Measurements from ENCODE around the gene MIPOL1. TPM values are rescaled to one million over a fixed set of nuclear protein-coding genes. Genes with fewer than 3 reads are reported as not detected.

The MIPOL1 gene
- total and polyA plus RNA-seq, 9 of the 15 experiments (the other 6 are each of a cell fraction or from before 2014, with no cell fraction given): 6.7 to 21.9 (median 12.4) TPM

DNA sequence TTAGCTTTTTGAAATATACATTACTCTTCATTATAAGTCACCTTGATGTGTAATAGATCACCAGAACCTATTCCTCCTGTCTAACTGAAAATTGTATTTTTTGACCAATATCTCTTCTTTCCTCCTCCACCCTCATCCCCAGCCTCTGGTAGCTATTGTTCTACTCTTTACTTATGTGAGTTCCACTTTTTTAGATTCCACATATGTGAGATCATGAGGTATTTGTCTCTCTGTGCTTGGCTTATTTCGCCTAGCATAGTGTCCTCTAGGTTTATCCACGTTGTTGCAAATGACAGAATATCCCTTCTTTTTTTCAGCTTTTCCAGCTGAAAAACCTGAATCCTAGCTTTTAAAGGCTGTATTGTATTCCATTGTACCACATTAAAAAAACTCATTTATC, 82.1 kb downstream of the MIPOL1 start:
- H3K79me2 ChIP-seq (ENCODE audit: control insufficient read depth, insufficient read depth, low read length): no peaks in the 10 kb centered on the region
- H3K9me1 ChIP-seq (ENCODE audit: control insufficient read depth, insufficient read depth, low read length): no peaks in the 10 kb centered on the region
- TF ChIP-seq BCL6 (CRISPR knock-in tag; IDR thresholded peaks at IDR 0.05) (no peak), MEIS2 (IDR thresholded peaks at IDR 0.05; ENCODE audit: partially characterized antibody) (no peak), U2AF2 (optimal IDR thresholded peaks at IDR 0.05; ENCODE audit: low read depth, low read length) (no peak), CXXC5 (CRISPR knock-in tag; IDR thresholded peaks at IDR 0.05) (no peak)
- DNase-seq (ENCODE audit: extremely low read depth in 1 of 4, low spot score in 3 of 4) (no peak), FAIRE-seq (no peak), ATAC-seq (no peak)
- intact Hi-C loops (cut with micrococcal nuclease) (no loop called here), in situ Hi-C loops (cut with MboI) (no loop called here)
- WGBS (ENCODE audit: insufficient coverage, low coverage, missing lambda C conversion rate): 72% methylated on average over 2 of the region's 2 CpGs
- no peaks in the 10 kb centered on the region for H3K9me3 ChIP-seq (replicated peaks; ENCODE audit: control insufficient read depth, insufficient read depth, low read depth, low read length)
- ChIA-PET POLR2A (no interaction called here), CTCF (ENCODE audit: low intra/inter-chr PET ratio) (no interaction called here)
- H3K4me2 ChIP-seq (ENCODE audit: insufficient read depth, low read length): no peak overlapping the region
- no peaks in the 10 kb centered on the region for H4K20me1 ChIP-seq (replicated peaks; ENCODE audit: control insufficient read depth, insufficient read depth, low read length)
- H3K4me1 ChIP-seq (replicated peaks in 1 of 2; ENCODE audit: control insufficient read depth in 2 of 2, insufficient read depth in 2 of 2, low read length in 2 of 2): no peaks in the 10 kb centered on the region
- H3K4me3 ChIP-seq: no peak overlapping the region
- no peak overlapping the region for H2AFZ ChIP-seq (ENCODE audit: low read depth, low read length)
- H3K9ac ChIP-seq (ENCODE audit: insufficient read depth in 1 of 2, low read depth in 2 of 2, low read length in 2 of 2): no peak overlapping the region
- no peaks in the 10 kb centered on the region for H3K36me3 ChIP-seq (ENCODE audit: control insufficient read depth, insufficient read depth, low read length)
- no peak overlapping the region for H3K27ac ChIP-seq (ENCODE audit: extremely low read depth, low read depth, low read length)
- no TSS peak for BruUV-seq (replicated peaks)
- H3K27me3 ChIP-seq (ENCODE audit: control insufficient read depth in 2 of 2, insufficient read depth in 2 of 2, low read length in 2 of 2): no peaks in the 10 kb centered on the region

DNA sequence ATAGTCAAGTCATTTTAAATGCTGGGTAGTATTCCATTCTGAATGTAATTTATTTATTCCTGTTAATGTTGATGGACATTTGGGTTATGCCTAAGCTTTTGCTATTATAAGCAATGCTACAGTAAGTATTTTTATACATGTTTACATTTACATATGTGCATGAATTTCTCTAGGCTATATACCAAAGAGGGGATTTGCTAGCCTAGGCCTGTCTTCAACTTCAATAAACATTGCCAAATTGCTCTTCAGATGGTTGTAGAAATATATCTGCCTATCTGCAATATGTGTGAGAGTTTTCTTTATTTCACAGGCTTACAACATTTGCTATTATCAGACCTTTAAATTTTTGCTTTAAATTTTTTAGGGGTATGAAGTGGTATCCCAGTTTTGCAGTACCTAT, 87.0 kb downstream of the MIPOL1 start:
- Histone ChIP-seq H3K27ac (ENCODE audit: extremely low read depth, low read depth, low read length) (no peak overlapping the region), H3K4me2 (ENCODE audit: insufficient read depth, low read length) (no peak overlapping the region), H3K36me3 (ENCODE audit: control insufficient read depth, insufficient read depth, low read length) (no peaks in the 10 kb centered on the region), H3K9ac (ENCODE audit: insufficient read depth in 1 of 2, low read depth in 2 of 2, low read length in 2 of 2) (no peak overlapping the region), H3K4me1 (replicated peaks in 1 of 2; ENCODE audit: control insufficient read depth in 2 of 2, insufficient read depth in 2 of 2, low read length in 2 of 2) (no peaks in the 10 kb centered on the region), H3K9me3 (replicated peaks; ENCODE audit: control insufficient read depth, insufficient read depth, low read depth, low read length) (no peaks in the 10 kb centered on the region), H3K27me3 (ENCODE audit: control insufficient read depth in 2 of 2, insufficient read depth in 2 of 2, low read length in 2 of 2) (no peaks in the 10 kb centered on the region), H4K20me1 (replicated peaks; ENCODE audit: control insufficient read depth, insufficient read depth, low read length) (no peaks in the 10 kb centered on the region), H3K4me3 (no peak overlapping the region), H3K9me1 (ENCODE audit: control insufficient read depth, insufficient read depth, low read length) (no peaks in the 10 kb centered on the region), H2AFZ (ENCODE audit: low read depth, low read length) (no peak overlapping the region), H3K79me2 (ENCODE audit: control insufficient read depth, insufficient read depth, low read length) (no peaks in the 10 kb centered on the region)
- BruUV-seq (replicated peaks): no TSS peak
- ATAC-seq (no peak), FAIRE-seq (no peak), DNase-seq (ENCODE audit: extremely low read depth in 1 of 4, low spot score in 3 of 4) (no peak)
- no peak for TF ChIP-seq CEBPB (tag; IDR thresholded peaks at IDR 0.05)
- intact Hi-C loops (cut with micrococcal nuclease): no loop called here
- ChIA-PET CTCF (ENCODE audit: low intra/inter-chr PET ratio) (no interaction called here), POLR2A (no interaction called here)
- in situ Hi-C loops (cut with MboI): no loop called here

All from K562 (cell line).